GM23338 (cell line): ENCODE data around the gene GCN1. TPM values are rescaled to one million over a fixed set of nuclear protein-coding genes. Genes with fewer than 3 reads are reported as not detected.

Experiments
- ATAC-seq: fragments of 200-7000 bp; cut with Tn5 transposase; 3 replicates; pipeline ENCODE4 v1.9.1; 2020
- DNase-seq: peaks from one replicate; pipeline ENCODE4 v3.0.0-alpha.2; 2015; ENCODE audit warnings: low spot score
- H2AFZ ChIP-seq: fragments of 200-600 bp; sonication (generic); 2 replicates; pipeline ENCODE4 v1.8.0; 2016; ENCODE audit warnings: antibody characterized with exemption, mild to moderate bottlenecking, moderate library complexity
- H3F3A ChIP-seq: fragments of 200-600 bp; sonication (generic); replicated peaks from 2 replicates; pipeline ENCODE4 v1.8.0; 2017; ENCODE audit warnings: antibody characterized with exemption, mixed run types, low read depth
- H3K27ac ChIP-seq: fragments of 200-600 bp; sonication (generic); 2 replicates; pipeline ENCODE4 v1.6.1; 2016; ENCODE audit warnings: low read depth
- H3K27me3 ChIP-seq: fragments of 200-600 bp; sonication (generic); 2 replicates; pipeline ENCODE4 v1.8.0; 2016; ENCODE audit warnings: mild to moderate bottlenecking, mixed run types, moderate library complexity; ENCODE audit not compliant: insufficient read depth
- H3K36me3 ChIP-seq: fragments of 200-600 bp; sonication (generic); 2 replicates; pipeline ENCODE4 v1.8.0; 2016; ENCODE audit warnings: mild to moderate bottlenecking; ENCODE audit not compliant: insufficient read depth
- H3K4me1 ChIP-seq: fragments of 200-600 bp; sonication (generic); 2 replicates; pipeline ENCODE4 v1.8.0; 2016; ENCODE audit warnings: mild to moderate bottlenecking, moderate library complexity; ENCODE audit not compliant: insufficient read depth
- H3K4me2 ChIP-seq: fragments of 200-600 bp; sonication (generic); 2 replicates; pipeline ENCODE4 v1.7.1; 2017; ENCODE audit warnings: mixed run types
- H3K4me3 ChIP-seq: fragments of 200-600 bp; sonication (generic); 2 replicates; pipeline ENCODE4 v1.6.1; 2016; ENCODE audit warnings: mixed run types
- H3K79me2 ChIP-seq: fragments of 200-600 bp; sonication (generic); replicated peaks from 2 replicates; pipeline ENCODE4 v1.8.0; 2017; ENCODE audit warnings: mild to moderate bottlenecking; ENCODE audit not compliant: insufficient read depth
- H3K9me2 ChIP-seq: fragments of 200-600 bp; sonication (generic); 2 replicates; pipeline ENCODE4 v1.8.0; 2017; ENCODE audit not compliant: insufficient read depth
- H4K20me1 ChIP-seq: fragments of 200-600 bp; sonication (generic); replicated peaks from 2 replicates; pipeline ENCODE4 v1.8.0; 2017; ENCODE audit warnings: mild to moderate bottlenecking; ENCODE audit not compliant: insufficient read depth
- H3K27ac Mint-ChIP-seq: 2 replicates; pipeline ENCODE4 v1.8.0; 2020; ENCODE audit warnings: inconsistent platforms, mild to moderate bottlenecking, moderate library complexity, mixed read lengths
- H3K27me3 Mint-ChIP-seq: 3 replicates; pipeline ENCODE4 v1.8.0; 2022; ENCODE audit warnings: low read depth, mild to moderate bottlenecking, moderate library complexity, mixed read lengths, inconsistent platforms; ENCODE audit not compliant: insufficient read depth, poor library complexity
- H3K36me3 Mint-ChIP-seq: 3 replicates; pipeline ENCODE4 v1.8.0; 2021; ENCODE audit warnings: low read depth, mild to moderate bottlenecking, inconsistent platforms, moderate library complexity, mixed read lengths
- H3K4me1 Mint-ChIP-seq: 3 replicates; pipeline ENCODE4 v1.8.0; 2020; ENCODE audit warnings: mild to moderate bottlenecking, inconsistent platforms, mixed read lengths
- H3K4me3 Mint-ChIP-seq: 3 replicates; pipeline ENCODE4 v1.8.0; 2021; ENCODE audit warnings: moderate library complexity, mild to moderate bottlenecking, inconsistent platforms, mixed read lengths
- H3K9me3 Mint-ChIP-seq: 3 replicates; pipeline ENCODE4 v1.8.0; 2020; ENCODE audit warnings: moderate library complexity, mild to moderate bottlenecking, inconsistent platforms, mixed read lengths
- CREB1 ChIP-seq: fragments of 250-450 bp; sonication (Bioruptor Pico); IDR thresholded peaks from 2 replicates; pipeline ENCODE4 v1.5.0; 2020; ENCODE audit warnings: low read depth, mild to moderate bottlenecking, moderate library complexity
- EZH2 ChIP-seq: fragments of 200-600 bp; sonication (generic); IDR thresholded peaks from one replicate; pipeline ENCODE4 v1.8.0; 2017; ENCODE audit warnings: antibody characterized with exemption, mild to moderate bottlenecking, low read depth; ENCODE audit not compliant: unreplicated experiment
- EZH2phosphoT487 ChIP-seq: fragments of 200-600 bp; sonication (generic); IDR thresholded peaks from one replicate; pipeline ENCODE4 v1.8.1; 2018; ENCODE audit warnings: antibody characterized with exemption; ENCODE audit not compliant: unreplicated experiment
- JUNB ChIP-seq: IDR thresholded peaks from one replicate; pipeline ENCODE4 v1.6.1; 2016; ENCODE audit warnings: antibody characterized with exemption; ENCODE audit not compliant: unreplicated experiment
- POLR2AphosphoS5 ChIP-seq: IDR thresholded peaks from 2 replicates; pipeline ENCODE4 v1.6.1; 2016; ENCODE audit warnings: antibody characterized with exemption, low read depth
- STAT1 ChIP-seq: IDR thresholded peaks from one replicate; pipeline ENCODE4 v1.6.1; 2016; ENCODE audit warnings: antibody characterized with exemption; ENCODE audit not compliant: unreplicated experiment
- ZNF331 ChIP-seq: fragments of 250-450 bp; sonication (Bioruptor Pico); IDR thresholded peaks from 2 replicates; pipeline ENCODE4 v1.5.0; 2020; ENCODE audit warnings: low read depth, mild to moderate bottlenecking, moderate library complexity
- polyA plus RNA-seq: library from polyadenylated mRNA; unstranded; fragments of >200 nt; fragmentation: Nextera tagmentation; extraction: Ambion mirVana; gene quantifications from 2 replicates; pipeline ENCODE4 v1.2.1, GENCODE V29; 2016
- total RNA-seq: library from RNA; depleted of rRNA; stranded (reverse); fragments of >200 nt; shearing (Covaris generic); gene quantifications from 2 replicates; pipeline ENCODE4 v1.2.3, GENCODE V29; 2014
- TF ChIP-seq, protein P1 (sequence below): fragments of 250-450 bp; sonication (Bioruptor Pico); IDR thresholded peaks from 2 replicates; pipeline ENCODE4 v1.5.0; 2020; ENCODE audit warnings: mild to moderate bottlenecking, moderate library complexity
- TF ChIP-seq, protein P2 (sequence below): IDR thresholded peaks from 2 replicates; pipeline ENCODE4 v1.6.1; 2016; ENCODE audit warnings: antibody characterized with exemption
- TF ChIP-seq, protein P3 (sequence below): IDR thresholded peaks from one replicate; pipeline ENCODE4 v1.6.1; 2018; ENCODE audit warnings: antibody characterized with exemption; ENCODE audit not compliant: unreplicated experiment

Gene GCN1
- total and polyA plus RNA-seq, 2 experiments from 2014 or later: 18.0 to 177 TPM

DNA sequence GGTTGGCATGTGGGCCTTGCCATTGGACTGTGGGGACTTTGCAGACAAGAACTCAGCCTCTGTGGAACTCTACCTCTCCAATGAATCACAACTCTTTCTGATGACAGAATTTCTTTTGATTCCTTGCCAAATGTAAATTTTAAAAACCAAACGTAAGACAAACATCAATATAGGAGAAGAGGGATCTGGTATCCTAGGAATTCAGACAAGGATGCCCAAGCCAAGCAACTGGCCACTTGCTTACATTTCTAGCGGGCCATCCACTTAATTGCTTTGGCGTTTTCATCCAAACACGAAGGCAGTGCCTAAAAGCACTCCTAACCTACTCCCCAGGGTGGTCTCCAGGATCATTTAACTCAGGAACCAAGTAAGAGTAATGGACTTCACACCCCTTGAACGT is 54.6 kb downstream of the GCN1 start (continued):
- TF ChIP-seq, protein P1, sequence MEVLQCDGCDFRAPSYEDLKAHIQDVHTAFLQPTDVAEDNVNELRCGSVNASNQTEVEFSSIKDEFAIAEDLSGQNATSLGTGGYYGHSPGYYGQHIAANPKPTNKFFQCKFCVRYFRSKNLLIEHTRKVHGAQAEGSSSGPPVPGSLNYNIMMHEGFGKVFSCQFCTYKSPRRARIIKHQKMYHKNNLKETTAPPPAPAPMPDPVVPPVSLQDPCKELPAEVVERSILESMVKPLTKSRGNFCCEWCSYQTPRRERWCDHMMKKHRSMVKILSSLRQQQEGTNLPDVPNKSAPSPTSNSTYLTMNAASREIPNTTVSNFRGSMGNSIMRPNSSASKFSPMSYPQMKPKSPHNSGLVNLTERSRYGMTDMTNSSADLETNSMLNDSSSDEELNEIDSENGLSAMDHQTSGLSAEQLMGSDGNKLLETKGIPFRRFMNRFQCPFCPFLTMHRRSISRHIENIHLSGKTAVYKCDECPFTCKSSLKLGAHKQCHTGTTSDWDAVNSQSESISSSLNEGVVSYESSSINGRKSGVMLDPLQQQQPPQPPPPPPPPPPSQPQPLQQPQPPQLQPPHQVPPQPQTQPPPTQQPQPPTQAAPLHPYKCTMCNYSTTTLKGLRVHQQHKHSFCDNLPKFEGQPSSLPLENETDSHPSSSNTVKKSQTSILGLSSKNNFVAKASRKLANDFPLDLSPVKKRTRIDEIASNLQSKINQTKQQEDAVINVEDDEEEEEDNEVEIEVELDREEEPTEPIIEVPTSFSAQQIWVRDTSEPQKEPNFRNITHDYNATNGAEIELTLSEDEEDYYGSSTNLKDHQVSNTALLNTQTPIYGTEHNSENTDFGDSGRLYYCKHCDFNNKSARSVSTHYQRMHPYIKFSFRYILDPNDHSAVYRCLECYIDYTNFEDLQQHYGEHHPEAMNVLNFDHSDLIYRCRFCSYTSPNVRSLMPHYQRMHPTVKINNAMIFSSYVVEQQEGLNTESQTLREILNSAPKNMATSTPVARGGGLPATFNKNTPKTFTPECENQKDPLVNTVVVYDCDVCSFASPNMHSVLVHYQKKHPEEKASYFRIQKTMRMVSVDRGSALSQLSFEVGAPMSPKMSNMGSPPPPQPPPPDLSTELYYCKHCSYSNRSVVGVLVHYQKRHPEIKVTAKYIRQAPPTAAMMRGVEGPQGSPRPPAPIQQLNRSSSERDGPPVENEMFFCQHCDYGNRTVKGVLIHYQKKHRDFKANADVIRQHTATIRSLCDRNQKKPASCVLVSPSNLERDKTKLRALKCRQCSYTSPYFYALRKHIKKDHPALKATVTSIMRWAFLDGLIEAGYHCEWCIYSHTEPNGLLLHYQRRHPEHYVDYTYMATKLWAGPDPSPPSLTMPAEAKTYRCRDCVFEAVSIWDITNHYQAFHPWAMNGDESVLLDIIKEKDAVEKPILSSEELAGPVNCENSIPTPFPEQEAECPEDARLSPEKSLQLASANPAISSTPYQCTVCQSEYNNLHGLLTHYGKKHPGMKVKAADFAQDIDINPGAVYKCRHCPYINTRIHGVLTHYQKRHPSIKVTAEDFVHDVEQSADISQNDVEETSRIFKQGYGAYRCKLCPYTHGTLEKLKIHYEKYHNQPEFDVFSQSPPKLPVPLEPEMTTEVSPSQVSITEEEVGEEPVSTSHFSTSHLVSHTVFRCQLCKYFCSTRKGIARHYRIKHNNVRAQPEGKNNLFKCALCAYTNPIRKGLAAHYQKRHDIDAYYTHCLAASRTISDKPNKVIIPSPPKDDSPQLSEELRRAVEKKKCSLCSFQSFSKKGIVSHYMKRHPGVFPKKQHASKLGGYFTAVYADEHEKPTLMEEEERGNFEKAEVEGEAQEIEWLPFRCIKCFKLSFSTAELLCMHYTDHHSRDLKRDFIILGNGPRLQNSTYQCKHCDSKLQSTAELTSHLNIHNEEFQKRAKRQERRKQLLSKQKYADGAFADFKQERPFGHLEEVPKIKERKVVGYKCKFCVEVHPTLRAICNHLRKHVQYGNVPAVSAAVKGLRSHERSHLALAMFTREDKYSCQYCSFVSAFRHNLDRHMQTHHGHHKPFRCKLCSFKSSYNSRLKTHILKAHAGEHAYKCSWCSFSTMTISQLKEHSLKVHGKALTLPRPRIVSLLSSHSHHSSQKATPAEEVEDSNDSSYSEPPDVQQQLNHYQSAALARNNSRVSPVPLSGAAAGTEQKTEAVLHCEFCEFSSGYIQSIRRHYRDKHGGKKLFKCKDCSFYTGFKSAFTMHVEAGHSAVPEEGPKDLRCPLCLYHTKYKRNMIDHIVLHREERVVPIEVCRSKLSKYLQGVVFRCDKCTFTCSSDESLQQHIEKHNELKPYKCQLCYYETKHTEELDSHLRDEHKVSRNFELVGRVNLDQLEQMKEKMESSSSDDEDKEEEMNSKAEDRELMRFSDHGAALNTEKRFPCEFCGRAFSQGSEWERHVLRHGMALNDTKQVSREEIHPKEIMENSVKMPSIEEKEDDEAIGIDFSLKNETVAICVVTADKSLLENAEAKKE: no peak
- TF ChIP-seq EZH2phosphoT487 (no peak), CREB1 (no peak), ZNF331 (no peak), POLR2AphosphoS5 (no peak), JUNB (no peak)
- TF ChIP-seq, protein P2, sequence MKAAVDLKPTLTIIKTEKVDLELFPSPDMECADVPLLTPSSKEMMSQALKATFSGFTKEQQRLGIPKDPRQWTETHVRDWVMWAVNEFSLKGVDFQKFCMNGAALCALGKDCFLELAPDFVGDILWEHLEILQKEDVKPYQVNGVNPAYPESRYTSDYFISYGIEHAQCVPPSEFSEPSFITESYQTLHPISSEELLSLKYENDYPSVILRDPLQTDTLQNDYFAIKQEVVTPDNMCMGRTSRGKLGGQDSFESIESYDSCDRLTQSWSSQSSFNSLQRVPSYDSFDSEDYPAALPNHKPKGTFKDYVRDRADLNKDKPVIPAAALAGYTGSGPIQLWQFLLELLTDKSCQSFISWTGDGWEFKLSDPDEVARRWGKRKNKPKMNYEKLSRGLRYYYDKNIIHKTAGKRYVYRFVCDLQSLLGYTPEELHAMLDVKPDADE: no peak

DNA sequence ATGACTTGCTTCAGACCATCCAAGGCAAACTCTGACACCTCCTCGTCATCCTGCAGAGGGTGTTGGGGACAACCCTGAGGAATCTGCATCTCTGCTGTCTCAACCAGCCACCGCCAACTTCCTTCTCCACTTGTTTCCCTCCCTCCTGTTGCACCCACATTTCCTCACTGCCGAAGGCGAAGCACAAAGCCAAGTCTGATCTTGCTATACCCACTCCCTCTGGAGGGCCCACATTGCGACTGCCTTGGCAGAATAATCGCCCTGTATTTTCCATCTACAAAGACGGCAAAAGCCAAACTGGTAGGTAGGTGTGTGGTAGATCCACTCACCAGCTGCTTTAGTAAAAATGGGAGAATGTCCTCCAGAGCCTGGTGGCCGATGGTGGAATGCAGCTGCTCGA is 56.1 kb downstream of the GCN1 start:
- Histone ChIP-seq H2AFZ (no peak overlapping the region), H3K27ac (no peak overlapping the region), H3K9me2 (no peaks in the 10 kb centered on the region), H3K79me2 (no peaks in the 10 kb centered on the region), H4K20me1 (peaks cover 5% of the 10 kb centered on the region; the same call in 1 of the 2 replicates), H3K4me1 (no peaks in the 10 kb centered on the region), H3F3A (0 out of 2 replicates have a peak, but pooled peaks cover 5% of the 10 kb centered on the region), H3K27me3 (no peaks in the 10 kb centered on the region), H3K4me3 (no peak overlapping the region), H3K4me2 (no peak overlapping the region), H3K36me3 (peaks cover 81% of the 10 kb centered on the region)
- 0 out of 2 replicates have a peak overlapping the region, but pooled peaks have one; percentile 8 for H3K27ac Mint-ChIP-seq
- no peak overlapping the region for H3K4me3 Mint-ChIP-seq
- ATAC-seq (no peak), DNase-seq (no peak)
- no peaks in the 10 kb centered on the region for H3K9me3 Mint-ChIP-seq
- no peaks in the 10 kb centered on the region for H3K4me1 Mint-ChIP-seq
- H3K27me3 Mint-ChIP-seq: peaks cover 8% of the 10 kb centered on the region
- H3K36me3 Mint-ChIP-seq: peaks cover 99% of the 10 kb centered on the region
- TF ChIP-seq EZH2 (no peak), CREB1 (no peak), STAT1 (no peak)
- TF ChIP-seq, protein P2: no peak
- TF ChIP-seq, protein P3, sequence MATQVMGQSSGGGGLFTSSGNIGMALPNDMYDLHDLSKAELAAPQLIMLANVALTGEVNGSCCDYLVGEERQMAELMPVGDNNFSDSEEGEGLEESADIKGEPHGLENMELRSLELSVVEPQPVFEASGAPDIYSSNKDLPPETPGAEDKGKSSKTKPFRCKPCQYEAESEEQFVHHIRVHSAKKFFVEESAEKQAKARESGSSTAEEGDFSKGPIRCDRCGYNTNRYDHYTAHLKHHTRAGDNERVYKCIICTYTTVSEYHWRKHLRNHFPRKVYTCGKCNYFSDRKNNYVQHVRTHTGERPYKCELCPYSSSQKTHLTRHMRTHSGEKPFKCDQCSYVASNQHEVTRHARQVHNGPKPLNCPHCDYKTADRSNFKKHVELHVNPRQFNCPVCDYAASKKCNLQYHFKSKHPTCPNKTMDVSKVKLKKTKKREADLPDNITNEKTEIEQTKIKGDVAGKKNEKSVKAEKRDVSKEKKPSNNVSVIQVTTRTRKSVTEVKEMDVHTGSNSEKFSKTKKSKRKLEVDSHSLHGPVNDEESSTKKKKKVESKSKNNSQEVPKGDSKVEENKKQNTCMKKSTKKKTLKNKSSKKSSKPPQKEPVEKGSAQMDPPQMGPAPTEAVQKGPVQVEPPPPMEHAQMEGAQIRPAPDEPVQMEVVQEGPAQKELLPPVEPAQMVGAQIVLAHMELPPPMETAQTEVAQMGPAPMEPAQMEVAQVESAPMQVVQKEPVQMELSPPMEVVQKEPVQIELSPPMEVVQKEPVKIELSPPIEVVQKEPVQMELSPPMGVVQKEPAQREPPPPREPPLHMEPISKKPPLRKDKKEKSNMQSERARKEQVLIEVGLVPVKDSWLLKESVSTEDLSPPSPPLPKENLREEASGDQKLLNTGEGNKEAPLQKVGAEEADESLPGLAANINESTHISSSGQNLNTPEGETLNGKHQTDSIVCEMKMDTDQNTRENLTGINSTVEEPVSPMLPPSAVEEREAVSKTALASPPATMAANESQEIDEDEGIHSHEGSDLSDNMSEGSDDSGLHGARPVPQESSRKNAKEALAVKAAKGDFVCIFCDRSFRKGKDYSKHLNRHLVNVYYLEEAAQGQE: no peak
